Jurkat, Clone E6-1 (cell line): ENCODE results near the gene PIN1.

Experiments used
- DNase-seq: peaks from one replicate; pipeline ENCODE4 v3.0.0-alpha.2; 2011; ENCODE audit warnings: low read depth, low spot score
- H3K4me3 ChIP-seq: 2 replicates; pipeline ENCODE4 v1.5.1; 2011; ENCODE audit warnings: mild to moderate bottlenecking, low read length, control low read depth, moderate library complexity

PIN1 gene

DNA sequence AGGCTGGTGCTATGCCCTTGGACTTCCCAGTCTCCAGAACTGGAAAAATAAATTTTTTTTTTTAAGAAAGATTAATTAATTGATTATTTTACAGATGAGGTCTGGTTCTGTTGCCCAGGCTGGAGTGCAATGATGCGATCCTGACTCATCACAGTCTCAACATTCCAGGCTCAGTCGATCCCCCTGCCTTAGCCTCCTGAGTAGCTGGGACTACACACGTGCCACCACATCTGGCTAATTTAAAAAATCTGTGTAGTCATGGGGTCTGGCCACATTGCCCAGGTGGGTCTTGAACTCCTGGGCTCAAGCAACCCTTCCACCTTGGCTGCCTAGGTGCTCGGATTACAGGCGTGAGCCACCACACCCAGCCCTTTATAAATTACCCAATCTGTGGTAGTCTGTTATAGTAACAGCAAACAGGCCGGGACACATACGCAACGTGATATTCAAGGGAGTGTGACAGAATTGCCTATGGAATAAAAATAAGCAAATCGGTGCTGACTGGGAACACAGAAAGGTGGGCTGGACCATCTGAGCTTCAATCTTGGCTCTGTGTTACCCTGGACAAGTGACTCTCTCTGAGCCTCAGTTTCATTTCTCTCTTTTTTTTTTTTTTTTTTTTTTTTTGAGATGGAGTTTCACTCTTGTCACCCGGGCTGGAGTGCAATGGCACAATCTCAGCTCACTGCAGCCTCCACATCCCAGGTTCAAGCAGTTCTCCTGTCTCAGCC lies 42.8 kb downstream of the PIN1 start:
- no peak overlapping the region for H3K4me3 ChIP-seq
- DNase-seq: no peak

- no peak for DNase-seq
- no peak overlapping the region for H3K4me3 ChIP-seq
Observed at GRCh38 chr19:9878511-9879196, 43.5 kb downstream of the PIN1 start.

GRCh38 chr19:9881720-9882119 lies 46.6 kb downstream of the PIN1 start:
- H3K4me3 ChIP-seq: no peak overlapping the region
- DNase-seq: no peak

DNA sequence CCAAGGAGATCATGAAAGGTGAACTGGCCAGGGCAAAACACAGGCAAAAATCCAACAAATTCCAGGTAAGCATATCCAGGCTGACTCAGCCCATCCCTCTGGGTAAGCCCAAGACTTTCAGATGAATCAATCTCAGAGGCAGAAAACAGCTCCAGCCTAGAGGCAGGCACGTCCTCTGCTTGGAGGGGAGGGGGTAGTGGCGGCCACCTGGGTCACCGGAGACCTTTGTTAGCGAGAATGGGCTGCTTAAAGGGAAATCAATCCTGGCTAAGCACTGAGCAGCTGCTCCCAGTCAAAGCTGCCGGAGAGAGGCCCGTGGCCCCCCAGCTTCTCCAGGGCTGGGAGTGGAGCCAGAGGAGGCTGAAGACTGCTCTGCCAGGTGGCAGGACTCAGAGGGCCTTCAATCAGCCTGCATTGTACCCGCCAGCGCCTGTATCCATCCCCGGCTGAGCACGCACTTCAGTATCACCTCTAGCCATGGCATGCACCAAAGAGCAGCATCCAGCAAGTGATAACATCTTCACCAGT lies 48.2 kb downstream of the PIN1 start:
- H3K4me3 ChIP-seq: no peak overlapping the region
- no peak for DNase-seq

GRCh38 chr19:9883764-9884163 lies 48.6 kb downstream of the PIN1 start:
- DNase-seq: no peak
- H3K4me3 ChIP-seq: no peak overlapping the region

GRCh38 chr19:9885077-9885552 lies 50.0 kb downstream of the PIN1 start:
- no peak overlapping the region for H3K4me3 ChIP-seq
- DNase-seq: no peak

DNA sequence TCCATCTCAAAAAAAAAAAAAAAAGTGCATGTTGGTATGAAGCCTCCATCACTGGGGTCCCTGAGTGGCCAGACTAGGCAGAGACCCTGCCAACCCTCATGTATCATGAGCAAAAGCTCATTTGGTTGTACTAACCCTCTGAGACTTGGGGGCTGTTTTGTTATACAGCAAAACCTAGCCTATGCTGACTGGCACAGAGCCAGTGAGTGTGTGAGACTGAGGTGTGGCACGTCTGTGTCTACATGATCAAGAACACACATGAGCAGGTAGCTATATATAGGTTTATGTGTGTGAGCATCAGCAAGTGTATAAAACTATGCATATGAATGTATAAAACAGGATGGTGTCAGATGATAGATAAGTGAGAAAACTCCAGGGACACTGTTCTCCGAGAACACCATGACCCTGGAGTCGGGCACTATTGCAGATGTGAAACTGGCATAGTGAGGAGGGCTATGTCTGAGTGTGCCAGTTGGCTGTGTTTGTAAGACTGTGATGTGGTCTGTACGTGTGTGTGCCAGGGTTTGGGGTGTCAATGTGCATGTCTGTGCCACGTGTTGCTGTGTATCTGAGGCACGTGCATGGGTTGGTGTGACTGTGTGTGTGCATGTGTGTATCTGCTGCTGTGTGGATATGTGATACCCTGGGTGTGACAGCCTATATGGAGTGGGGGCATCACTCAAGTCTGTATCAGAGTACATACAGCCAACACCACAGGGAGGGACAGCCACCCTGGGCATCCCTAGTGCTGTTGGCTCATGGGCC lies 56.7 kb downstream of the PIN1 start:
- H3K4me3 ChIP-seq: no peak overlapping the region
- no peak for DNase-seq
